ENCODE data around the gene MTO1. TPM values are rescaled to one million over a fixed set of nuclear protein-coding genes. Genes with fewer than 3 reads are reported as not detected.
"Not testable (repeated sequence)": the region's sequence is repeated elsewhere in the genome, so short reads cannot be mapped to it uniquely, and the experiment has no call there.

Gene MTO1
- total RNA-seq: 22.6 and 24.5 TPM in 2 replicates

DNA sequence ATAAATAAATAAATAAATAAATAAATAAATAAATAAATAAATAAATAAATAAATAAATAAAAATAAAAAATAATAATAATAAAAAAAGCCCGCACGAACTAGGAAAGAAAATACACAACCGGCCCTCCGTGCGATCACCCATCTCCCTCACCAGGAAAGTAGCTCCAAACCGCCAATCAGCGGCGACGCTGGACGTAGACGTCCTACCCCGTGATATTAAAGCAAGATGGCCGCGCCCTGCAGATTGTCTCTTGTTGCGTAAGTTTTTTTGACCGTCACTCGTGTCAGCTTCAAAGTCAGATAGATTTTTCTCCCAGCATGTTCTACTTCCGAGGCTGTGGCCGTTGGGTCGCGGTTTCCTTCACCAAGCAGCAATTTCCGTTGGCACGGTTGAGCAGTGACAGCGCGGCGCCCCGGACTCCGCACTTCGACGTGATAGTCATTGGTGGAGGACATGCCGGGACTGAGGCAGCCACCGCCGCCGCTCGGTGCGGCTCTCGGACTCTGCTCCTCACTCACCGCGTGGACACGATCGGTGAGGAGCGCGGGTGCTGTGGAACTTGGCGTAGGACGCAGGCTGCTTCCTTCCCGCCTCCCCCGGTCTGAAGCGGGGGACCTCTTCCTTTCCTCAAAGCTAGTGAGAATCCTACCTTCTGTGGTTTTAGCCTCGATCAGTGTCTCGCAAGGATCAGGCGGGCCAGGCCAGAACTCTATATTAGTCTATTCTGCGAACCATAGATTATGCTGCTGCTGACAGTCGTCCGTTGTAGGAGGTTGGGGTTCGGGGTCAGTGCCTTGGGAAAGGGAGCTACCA, at the start of gene MTO1:
TSS of gene MTO1 (plus strand) at position 201 of the 814 bp plus-strand sequence. CDS start at position 319, 118 bp downstream.
- DNase-seq (ENCODE audit: low read depth in 2 of 2): peak; percentile 86 to 94

DNA sequence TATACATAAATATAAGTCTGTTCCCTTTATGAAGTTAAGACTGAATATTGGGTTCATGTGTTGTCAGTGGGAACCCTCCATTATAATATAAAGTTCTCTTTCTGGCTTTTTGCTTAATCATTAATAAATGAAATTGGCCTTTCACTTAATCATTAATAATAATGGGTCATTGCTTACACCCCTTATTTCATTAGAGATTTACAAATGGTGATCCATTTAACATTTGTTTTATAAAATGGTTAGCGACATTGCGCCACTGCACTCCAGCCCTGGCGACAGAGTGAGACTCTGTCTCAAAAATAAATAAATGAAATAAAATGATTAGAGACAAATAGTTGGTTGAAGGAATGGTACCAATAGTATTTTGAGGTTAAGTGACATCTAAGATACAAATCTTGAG, 48.4 kb upstream of the MTO1 start:
- DNase-seq (ENCODE audit: low read depth in 2 of 2): no peak

GRCh38 chr6:73418081-73418741, 43.3 kb upstream of the MTO1 start:
- no peak for DNase-seq (ENCODE audit: low read depth in 2 of 2)

GRCh38 chr6:73421534-73421933, 40.0 kb upstream of the MTO1 start:
- DNase-seq (ENCODE audit: low read depth in 2 of 2): no peak

DNA sequence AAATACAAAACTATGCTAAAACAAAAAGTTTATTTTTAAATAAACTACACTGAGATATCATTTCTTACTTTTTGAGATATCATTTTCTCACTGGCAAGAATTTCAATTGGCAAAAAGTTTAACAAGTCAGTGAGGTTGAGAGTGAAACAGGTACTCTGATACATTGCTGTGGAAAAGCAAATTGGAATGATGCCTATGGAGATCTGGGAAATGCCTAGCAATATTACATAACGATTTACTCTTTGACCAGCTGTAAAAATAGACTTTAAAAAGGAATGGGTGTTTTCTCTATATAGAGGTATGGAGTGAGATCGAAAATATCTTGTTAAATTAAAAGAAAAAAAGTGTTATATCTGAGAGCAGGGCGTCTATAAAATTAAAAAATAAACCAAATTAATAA, 26.3 kb upstream of the MTO1 start:
- DNase-seq (ENCODE audit: low read depth in 2 of 2): no peak

DNA sequence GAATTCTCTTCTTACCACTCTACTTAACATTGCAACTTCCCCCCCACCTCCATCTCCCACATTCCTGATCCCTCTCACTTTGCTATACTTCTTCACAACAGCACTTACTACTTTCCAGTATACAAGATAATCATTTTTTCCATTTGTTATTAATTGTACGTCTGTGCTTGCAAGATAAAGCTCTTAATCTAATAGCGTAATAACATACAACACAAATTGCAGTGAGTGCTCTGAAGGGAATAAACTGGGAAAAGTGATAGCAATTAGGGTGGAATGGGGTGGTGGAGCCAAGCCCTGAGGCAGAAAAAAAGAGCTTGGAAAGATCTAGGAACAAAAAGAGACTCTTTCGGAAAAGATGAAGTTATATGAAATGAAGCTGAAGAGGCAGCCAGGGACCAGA, 18.0 kb upstream of the MTO1 start:
- DNase-seq (ENCODE audit: low read depth in 2 of 2): no peak

- DNase-seq (ENCODE audit: low read depth in 2 of 2): peak in 1 of 2 donors; percentile 43
These were observed 10.1 kb upstream of the MTO1 start for GRCh38 chr6:73451223-73452106.

DNA sequence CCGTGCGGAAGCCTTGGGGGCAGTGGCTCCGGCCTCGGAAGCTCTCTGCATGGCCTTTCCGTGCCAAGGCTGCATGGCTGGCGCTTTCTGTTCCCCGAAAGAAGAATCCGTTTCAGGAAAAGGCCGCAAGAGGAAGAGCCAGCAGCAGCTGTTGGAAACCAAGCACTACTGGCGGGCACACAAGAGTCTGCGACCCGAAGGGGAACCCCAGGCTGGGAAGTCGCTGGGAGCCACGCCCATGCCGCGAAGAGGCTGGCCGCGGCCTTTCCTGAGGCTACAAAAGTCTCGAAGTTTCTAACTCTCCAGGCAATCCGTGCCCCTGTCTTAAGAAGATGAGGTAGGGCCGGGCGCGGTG, 9.5 kb upstream of the MTO1 start, which contains the start of gene CGAS:
TSS of gene CGAS (minus strand) at position 191 of the 355 bp plus-strand sequence. CDS start at position 75, 116 bp downstream.
- DNase-seq (ENCODE audit: low read depth in 2 of 2): peak in 1 of 2 donors; percentile 55

- DNase-seq (ENCODE audit: low read depth in 2 of 2): peak; percentile 34 to 65
These were observed 5.5 kb upstream of the MTO1 start for GRCh38 chr6:73455865-73456629.

DNA sequence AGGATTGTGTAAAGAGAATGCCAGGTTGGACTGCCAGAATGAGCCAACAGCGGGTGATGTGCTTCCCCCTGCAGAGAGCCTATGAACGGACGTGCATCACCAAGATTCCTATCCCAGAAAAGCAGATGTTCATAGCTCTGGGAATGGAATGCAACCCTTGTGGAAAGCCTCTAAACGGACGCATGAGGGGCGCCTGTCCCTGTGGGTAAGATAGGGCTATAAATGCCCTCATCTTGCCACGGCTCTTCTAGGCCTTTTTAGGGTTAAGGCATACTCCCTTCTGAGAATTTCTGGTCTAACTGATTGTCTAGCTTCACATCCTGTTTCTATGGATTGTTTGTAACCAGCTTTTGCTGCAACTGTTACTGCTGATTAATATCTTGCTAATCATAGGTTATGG, 2.1 kb upstream of the MTO1 start:
- DNase-seq (ENCODE audit: low read depth in 2 of 2): not testable (repeated sequence)

- no peak for DNase-seq (ENCODE audit: low read depth in 2 of 2)
These were observed 1.5 kb upstream of the MTO1 start for GRCh38 chr6:73460056-73460455.

DNA sequence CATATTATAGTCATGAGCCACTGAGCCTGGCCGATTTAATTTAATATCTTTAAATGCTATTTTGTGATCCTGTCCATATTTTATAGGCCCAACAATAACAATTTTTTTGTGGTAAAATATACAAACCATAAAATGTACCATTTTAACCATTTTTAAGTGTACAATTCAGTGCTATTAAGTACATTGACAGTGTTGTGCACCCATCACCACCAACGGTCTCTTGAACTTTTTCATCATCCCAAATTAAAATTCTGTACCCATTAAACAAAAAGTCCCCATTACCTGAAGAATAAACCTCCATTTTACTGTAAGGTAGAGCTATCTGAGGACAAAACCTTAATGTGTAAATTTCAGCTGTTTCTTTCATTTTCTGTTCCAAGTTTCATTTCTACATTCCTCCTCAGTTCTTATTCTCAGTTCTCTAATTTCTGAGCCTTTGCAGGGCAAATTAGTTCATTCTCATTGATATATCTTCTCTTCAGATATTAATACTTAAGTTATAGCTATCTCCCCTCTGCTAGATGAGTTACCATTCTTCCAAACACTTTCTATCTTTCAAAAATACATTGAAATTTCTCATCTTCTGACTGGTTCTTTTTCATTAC, 10.3 kb downstream of the MTO1 start:
- no peak for DNase-seq (ENCODE audit: low read depth in 2 of 2)

- DNase-seq (ENCODE audit: low read depth in 2 of 2): no peak
These were observed 15.2 kb downstream of the MTO1 start for GRCh38 chr6:73476723-73477122.

DNA sequence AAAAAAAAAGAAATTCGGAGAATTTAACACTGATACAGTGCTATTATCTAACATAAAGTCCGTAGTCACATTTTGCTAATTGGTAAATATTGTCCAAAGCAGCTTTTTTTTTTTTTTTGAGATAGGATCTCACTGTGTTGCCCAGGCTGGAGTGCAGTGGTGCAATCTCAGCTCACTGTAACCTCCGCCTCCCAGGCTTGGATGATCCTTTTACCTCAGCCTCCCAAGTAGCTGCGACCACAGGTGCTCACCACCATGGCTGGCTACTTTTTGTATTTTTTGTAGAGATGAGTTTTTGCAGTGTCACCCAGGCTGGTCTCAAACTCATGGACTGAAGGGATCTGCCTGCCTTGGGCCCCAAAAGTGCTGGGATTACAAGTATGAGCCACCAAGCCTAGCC, 15.9 kb downstream of the MTO1 start:
- DNase-seq (ENCODE audit: low read depth in 2 of 2): no peak

DNA sequence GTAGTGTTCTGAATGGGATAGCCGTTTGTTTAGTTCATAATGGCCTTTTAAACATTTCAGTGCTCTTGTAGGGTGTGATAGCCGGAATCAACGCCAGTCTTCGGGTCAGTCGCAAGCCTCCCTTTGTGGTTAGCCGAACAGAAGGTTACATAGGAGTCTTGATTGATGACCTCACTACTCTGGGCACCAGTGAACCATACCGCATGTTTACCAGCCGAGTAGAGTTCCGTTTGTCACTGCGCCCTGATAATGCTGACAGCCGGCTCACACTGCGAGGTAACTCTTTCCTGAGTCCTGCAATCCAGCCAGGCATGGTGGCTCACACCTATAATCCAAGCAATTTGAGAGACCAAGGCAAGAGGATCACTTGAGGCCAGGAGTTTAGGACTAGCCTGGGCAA, 20.4 kb downstream of the MTO1 start:
- DNase-seq (ENCODE audit: low read depth in 2 of 2): no peak

DNA sequence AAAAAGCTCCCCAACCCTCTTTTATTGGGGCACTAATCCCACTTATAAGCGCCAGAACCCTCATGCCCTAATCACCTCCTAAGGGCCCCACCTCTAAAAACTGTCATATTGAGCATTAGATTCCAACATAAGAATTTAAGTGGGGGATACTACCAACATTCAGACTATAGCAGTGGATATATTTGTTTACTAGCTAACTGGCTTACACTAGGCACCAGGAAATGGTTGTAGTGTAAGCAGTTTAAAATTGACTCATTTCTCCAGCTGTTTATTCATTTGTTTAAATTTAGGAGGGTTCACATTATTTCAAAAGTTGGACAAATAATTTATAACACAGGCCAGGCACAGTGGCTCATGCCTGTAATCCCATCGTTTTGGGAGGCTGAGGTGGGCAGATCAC, 22.9 kb downstream of the MTO1 start:
- no peak for DNase-seq (ENCODE audit: low read depth in 2 of 2)

- DNase-seq (ENCODE audit: low read depth in 2 of 2): no peak
These were observed 25.9 kb downstream of the MTO1 start for GRCh38 chr6:73487473-73487872.

GRCh38 chr6:73491377-73491776, 29.8 kb downstream of the MTO1 start:
- DNase-seq (ENCODE audit: low read depth in 2 of 2): no peak

DNA sequence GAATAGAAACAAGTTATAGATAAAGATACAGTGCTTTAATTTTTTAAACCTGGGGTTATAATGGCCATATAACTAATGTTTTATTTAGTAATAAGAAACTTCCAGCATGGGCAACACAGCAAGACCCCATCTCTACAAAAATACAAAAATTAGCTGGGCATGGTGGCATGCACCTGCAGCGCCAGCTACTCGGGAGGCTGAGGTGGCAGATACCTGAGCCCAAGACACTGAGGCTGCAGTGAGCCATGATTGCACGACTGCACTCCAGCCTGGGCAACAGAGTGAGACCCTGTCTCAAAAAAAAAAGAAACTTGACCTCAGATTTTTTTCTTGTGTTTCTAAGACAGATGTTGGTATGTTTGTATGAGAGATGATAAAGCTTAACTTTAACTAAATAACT, 36.4 kb downstream of the MTO1 start:
- DNase-seq (ENCODE audit: low read depth in 2 of 2): no peak

DNA sequence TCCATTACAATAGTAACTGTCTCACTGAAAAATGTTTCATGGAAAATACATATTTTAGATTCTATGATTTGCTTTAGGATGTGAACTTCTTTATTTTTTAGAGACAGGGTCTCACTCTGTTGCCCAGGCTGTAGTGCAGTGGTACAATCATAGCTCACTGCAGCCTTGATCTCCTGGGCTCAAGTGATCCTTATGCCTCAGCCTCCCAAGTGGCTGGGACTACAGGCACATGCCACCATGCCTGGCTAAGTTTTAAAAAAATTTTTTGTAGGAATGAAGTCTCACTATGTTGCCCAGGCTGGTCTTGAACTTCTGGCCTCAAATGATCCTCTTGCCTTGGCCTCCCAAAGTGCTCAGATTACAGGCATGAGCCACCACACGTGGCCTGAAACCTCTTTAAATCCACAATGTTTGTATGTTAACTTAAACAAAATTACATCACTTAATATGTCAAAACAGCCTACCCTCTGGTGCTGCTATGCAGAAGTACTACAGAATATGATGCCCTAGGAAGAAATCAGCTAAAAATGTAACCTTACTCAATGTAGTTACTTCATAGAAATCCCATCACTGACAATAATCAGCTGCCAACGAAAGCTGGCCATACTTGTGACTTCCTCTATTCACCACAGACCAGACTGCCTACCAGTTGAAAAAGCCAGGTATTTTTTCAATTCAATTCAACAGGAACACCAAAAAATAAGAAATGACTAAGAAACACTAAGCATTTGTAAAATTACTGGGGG, 41.7 kb downstream of the MTO1 start:
- no peak for DNase-seq (ENCODE audit: low read depth in 2 of 2)
